Measurements from ENCODE around the gene LITAF. TPM values are rescaled to one million over a fixed set of nuclear protein-coding genes. Genes with fewer than 3 reads are reported as not detected.
A peak's percentile ranks its signal among the peaks of the same experiment; 100 is the strongest.

Gene LITAF
- polyA plus RNA-seq, 3 donors: 67.9 to 118 (median 69.0) TPM

GRCh38 chr16:11562941-11563340 lies 23.8 kb downstream of the LITAF start:
- H3K9me3 ChIP-seq (replicated peaks in 1 of 2; ENCODE audit: control insufficient read depth in 1 of 2, insufficient read depth in 1 of 2, low read length in 2 of 2): no peaks in the 10 kb centered on the region
- Mint-ChIP-seq H3K27me3 (ENCODE audit: low read depth in 3 of 3) (peaks cover 0 to 11% (median 3%) of the 10 kb centered on the region in 3 donors), H3K4me1 (peaks cover 29% of the 10 kb centered on the region), H3K4me3 (no peak overlapping the region), H3K9me3 (no peaks in the 10 kb centered on the region), H3K36me3 (peaks cover 26 to 58% of the 10 kb centered on the region in 2 donors), H3K27ac (peak overlapping the region in 1 of 7 donors; percentile 60)
- H3K4me2 ChIP-seq (replicated peaks; ENCODE audit: extremely low read depth, low read length, poor library complexity, severe bottlenecking): no peak overlapping the region
- intact Hi-C loops (cut with micrococcal nuclease): no loop called here
- no CpG with 5 or more reads among the region's 10 CpGs for WGBS (ENCODE audit: insufficient coverage)
- no peak overlapping the region for H3K9ac ChIP-seq (ENCODE audit: insufficient read depth, low read length, poor library complexity, severe bottlenecking)
- no peak for TF ChIP-seq CTCF (IDR thresholded peaks at IDR 0.05)
- H3K4me3 ChIP-seq (replicated peaks in 1 of 3; ENCODE audit: low read depth in 2 of 3, low read length in 3 of 3): no peak overlapping the region
- H3K27ac ChIP-seq (ENCODE audit: low read depth in 1 of 2, low read length in 2 of 2): no peak overlapping the region
- H3K79me2 ChIP-seq (ENCODE audit: insufficient read depth, low read length): peaks cover 65% of the 10 kb centered on the region
- peaks cover 0 to 3% of the 10 kb centered on the region in 2 donors for H3K4me1 ChIP-seq (ENCODE audit: control insufficient read depth in 1 of 2, insufficient read depth in 2 of 2, low read length in 2 of 2)
- peaks cover 95% of the 10 kb centered on the region for H4K20me1 ChIP-seq (ENCODE audit: insufficient read depth, low read length)
- no peaks in the 10 kb centered on the region for H3K27me3 ChIP-seq (ENCODE audit: control insufficient read depth in 2 of 2, insufficient read depth in 2 of 2, low read length in 2 of 2)
- H3K36me3 ChIP-seq (replicated peaks in 1 of 2; ENCODE audit: control insufficient read depth in 1 of 2, insufficient read depth in 2 of 2, low read length in 2 of 2): peaks cover 4 to 32% of the 10 kb centered on the region in 2 donors
- no peak for DNase-seq
- no peak overlapping the region for H2AFZ ChIP-seq (ENCODE audit: insufficient read depth, low read depth, low read length, poor library complexity, severe bottlenecking)

- Histone ChIP-seq H3K9ac (ENCODE audit: insufficient read depth, low read length, poor library complexity, severe bottlenecking) (no peak overlapping the region), H3K4me2 (replicated peaks; ENCODE audit: extremely low read depth, low read length, poor library complexity, severe bottlenecking) (no peak overlapping the region), H3K36me3 (replicated peaks in 1 of 2; ENCODE audit: control insufficient read depth in 1 of 2, insufficient read depth in 2 of 2, low read length in 2 of 2) (peaks cover 7 to 26% of the 10 kb centered on the region in 2 donors), H3K27ac (ENCODE audit: low read depth in 1 of 2, low read length in 2 of 2) (no peak overlapping the region), H3K9me3 (replicated peaks in 1 of 2; ENCODE audit: control insufficient read depth in 1 of 2, insufficient read depth in 1 of 2, low read length in 2 of 2) (no peaks in the 10 kb centered on the region), H2AFZ (ENCODE audit: insufficient read depth, low read depth, low read length, poor library complexity, severe bottlenecking) (no peak overlapping the region), H3K4me1 (ENCODE audit: control insufficient read depth in 1 of 2, insufficient read depth in 2 of 2, low read length in 2 of 2) (peaks cover 0 to 3% of the 10 kb centered on the region in 2 donors), H4K20me1 (ENCODE audit: insufficient read depth, low read length) (peaks cover 95% of the 10 kb centered on the region), H3K4me3 (replicated peaks in 1 of 3; ENCODE audit: low read depth in 2 of 3, low read length in 3 of 3) (no peak overlapping the region), H3K79me2 (ENCODE audit: insufficient read depth, low read length) (peaks cover 64% of the 10 kb centered on the region), H3K27me3 (ENCODE audit: control insufficient read depth in 2 of 2, insufficient read depth in 2 of 2, low read length in 2 of 2) (no peaks in the 10 kb centered on the region)
- no peak for DNase-seq
- peak overlapping the region in 3 of 7 donors; percentile 10 to 50 (median 31) for H3K27ac Mint-ChIP-seq
- no peak overlapping the region for H3K4me3 Mint-ChIP-seq
- peaks cover 0 to 13% (median 3%) of the 10 kb centered on the region in 3 donors for H3K27me3 Mint-ChIP-seq (ENCODE audit: low read depth in 3 of 3)
- TF ChIP-seq CTCF (IDR thresholded peaks at IDR 0.05): no peak
- WGBS (ENCODE audit: insufficient coverage): 96% methylated on average over 7 of the region's 7 CpGs
- peaks cover 29% of the 10 kb centered on the region for H3K4me1 Mint-ChIP-seq
- peaks cover 25 to 56% of the 10 kb centered on the region in 2 donors for H3K36me3 Mint-ChIP-seq
- H3K9me3 Mint-ChIP-seq: peaks cover 0 to 2% (median 0%) of the 10 kb centered on the region in 7 donors
- intact Hi-C loops (cut with micrococcal nuclease): no loop called here
These were observed 24.3 kb downstream of the LITAF start for GRCh38 chr16:11562411-11562810.

All from CD14-positive monocyte (primary cell).